ENCODE measurements around the gene PACS1. TPM values are rescaled to one million over a fixed set of nuclear protein-coding genes. Genes with fewer than 3 reads are reported as not detected.

PACS1 gene
- polyA plus RNA-seq, 1 of the 3 experiments (the other 2 are of a cell fraction), result 37.3 TPM

DNA sequence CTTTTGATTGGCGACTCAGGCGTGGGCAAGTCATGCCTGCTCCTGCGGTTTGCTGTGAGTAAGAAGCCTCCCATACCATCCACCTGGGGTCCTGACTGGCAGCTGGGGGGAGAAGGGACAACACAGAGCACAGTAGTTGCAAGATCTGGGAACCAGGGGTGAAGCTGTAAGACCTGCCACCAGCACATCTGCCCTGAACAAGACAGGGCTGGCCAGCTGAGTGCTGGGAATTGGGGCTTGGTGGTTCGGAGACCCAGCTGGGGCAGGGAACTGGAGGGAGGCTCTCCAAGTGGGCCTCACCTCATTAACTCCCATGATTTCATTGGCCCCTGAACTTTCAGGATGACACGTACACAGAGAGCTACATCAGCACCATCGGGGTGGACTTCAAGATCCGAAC lies 201.7 kb downstream of the PACS1 start:
- Histone ChIP-seq H3K27ac (ENCODE audit: low read depth in 2 of 2, low read length in 1 of 2) (no peak overlapping the region), H2AFZ (ENCODE audit: low read depth) (no peak overlapping the region), H3K36me3 (replicated peaks in 1 of 2; ENCODE audit: control insufficient read depth in 1 of 2, insufficient read depth in 2 of 2, low read length in 1 of 2) (peaks cover 26 to 45% of the 10 kb centered on the region in 2 experiments), H3K9me2 (no peaks in the 10 kb centered on the region), H4K20me1 (ENCODE audit: insufficient read depth) (no peaks in the 10 kb centered on the region; the same call in 1 of the 2 replicates), H3K9ac (no peak overlapping the region), H3K79me2 (ENCODE audit: insufficient read depth) (peaks cover 34% of the 10 kb centered on the region), H3K4me3 (ENCODE audit: low read depth in 2 of 2, low read length in 1 of 2) (no peak overlapping the region), H3K27me3 (ENCODE audit: insufficient read depth) (no peaks in the 10 kb centered on the region), H3K4me1 (ENCODE audit: control insufficient read depth in 1 of 2, insufficient read depth in 2 of 2, low read depth in 1 of 2, low read length in 1 of 2) (peaks cover 8 to 11% of the 10 kb centered on the region in 2 experiments; a peak in 2 of 4 replicates), H3F3A (replicated peaks; ENCODE audit: insufficient read depth) (peaks cover 20% of the 10 kb centered on the region), H3K9me3 (no peaks in the 10 kb centered on the region), H3K4me2 (no peak overlapping the region)
- TF ChIP-seq SIN3A (IDR thresholded peaks at IDR 0.05; ENCODE audit: borderline replicate concordance, low read depth, low read length) (no peak), EZH2phosphoT487 (IDR thresholded peaks at IDR 0.05; ENCODE audit: borderline replicate concordance, low read depth) (no peak), ELF1 (IDR thresholded peaks at IDR 0.05) (no peak), CTCF (IDR thresholded peaks at IDR 0.05) (no peak), EP300 (IDR thresholded peaks at IDR 0.05; ENCODE audit: borderline replicate concordance in 1 of 2, low read depth in 1 of 2, low read length in 1 of 2) (no peak), RFX5 (IDR thresholded peaks at IDR 0.05; ENCODE audit: low read length) (no peak), CHD2 (IDR thresholded peaks at IDR 0.05; ENCODE audit: low read length, partially characterized antibody) (no peak), GABPA (IDR thresholded peaks at IDR 0.05; ENCODE audit: low read depth) (no peak), FOXM1 (IDR thresholded peaks at IDR 0.05; ENCODE audit: low read depth) (no peak), NRF1 (IDR thresholded peaks at IDR 0.05; ENCODE audit: low read depth, low read length) (no peak), USF1 (IDR thresholded peaks at IDR 0.05; ENCODE audit: borderline replicate concordance, low read depth) (no peak), TCF12 (IDR thresholded peaks at IDR 0.05) (no peak), YY1 (IDR thresholded peaks at IDR 0.05; ENCODE audit: low read depth) (no peak), PBX3 (IDR thresholded peaks at IDR 0.05) (no peak), RAD21 (IDR thresholded peaks at IDR 0.05; ENCODE audit: low read length) (no peak), FOSL2 (IDR thresholded peaks at IDR 0.05; ENCODE audit: borderline replicate concordance, low read depth) (no peak), IRF3 (IDR thresholded peaks at IDR 0.05; ENCODE audit: low read depth, low read length) (no peak)
- TF ChIP-seq, protein P1, sequence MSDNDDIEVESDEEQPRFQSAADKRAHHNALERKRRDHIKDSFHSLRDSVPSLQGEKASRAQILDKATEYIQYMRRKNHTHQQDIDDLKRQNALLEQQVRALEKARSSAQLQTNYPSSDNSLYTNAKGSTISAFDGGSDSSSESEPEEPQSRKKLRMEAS (IDR thresholded peaks at IDR 0.05; ENCODE audit: low read depth), result no peak
- TF ChIP-seq, protein P2, sequence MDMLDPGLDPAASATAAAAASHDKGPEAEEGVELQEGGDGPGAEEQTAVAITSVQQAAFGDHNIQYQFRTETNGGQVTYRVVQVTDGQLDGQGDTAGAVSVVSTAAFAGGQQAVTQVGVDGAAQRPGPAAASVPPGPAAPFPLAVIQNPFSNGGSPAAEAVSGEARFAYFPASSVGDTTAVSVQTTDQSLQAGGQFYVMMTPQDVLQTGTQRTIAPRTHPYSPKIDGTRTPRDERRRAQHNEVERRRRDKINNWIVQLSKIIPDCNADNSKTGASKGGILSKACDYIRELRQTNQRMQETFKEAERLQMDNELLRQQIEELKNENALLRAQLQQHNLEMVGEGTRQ (IDR thresholded peaks at IDR 0.05; ENCODE audit: borderline replicate concordance, low read depth, low read length), result no peak
- TF ChIP-seq, protein P3, sequence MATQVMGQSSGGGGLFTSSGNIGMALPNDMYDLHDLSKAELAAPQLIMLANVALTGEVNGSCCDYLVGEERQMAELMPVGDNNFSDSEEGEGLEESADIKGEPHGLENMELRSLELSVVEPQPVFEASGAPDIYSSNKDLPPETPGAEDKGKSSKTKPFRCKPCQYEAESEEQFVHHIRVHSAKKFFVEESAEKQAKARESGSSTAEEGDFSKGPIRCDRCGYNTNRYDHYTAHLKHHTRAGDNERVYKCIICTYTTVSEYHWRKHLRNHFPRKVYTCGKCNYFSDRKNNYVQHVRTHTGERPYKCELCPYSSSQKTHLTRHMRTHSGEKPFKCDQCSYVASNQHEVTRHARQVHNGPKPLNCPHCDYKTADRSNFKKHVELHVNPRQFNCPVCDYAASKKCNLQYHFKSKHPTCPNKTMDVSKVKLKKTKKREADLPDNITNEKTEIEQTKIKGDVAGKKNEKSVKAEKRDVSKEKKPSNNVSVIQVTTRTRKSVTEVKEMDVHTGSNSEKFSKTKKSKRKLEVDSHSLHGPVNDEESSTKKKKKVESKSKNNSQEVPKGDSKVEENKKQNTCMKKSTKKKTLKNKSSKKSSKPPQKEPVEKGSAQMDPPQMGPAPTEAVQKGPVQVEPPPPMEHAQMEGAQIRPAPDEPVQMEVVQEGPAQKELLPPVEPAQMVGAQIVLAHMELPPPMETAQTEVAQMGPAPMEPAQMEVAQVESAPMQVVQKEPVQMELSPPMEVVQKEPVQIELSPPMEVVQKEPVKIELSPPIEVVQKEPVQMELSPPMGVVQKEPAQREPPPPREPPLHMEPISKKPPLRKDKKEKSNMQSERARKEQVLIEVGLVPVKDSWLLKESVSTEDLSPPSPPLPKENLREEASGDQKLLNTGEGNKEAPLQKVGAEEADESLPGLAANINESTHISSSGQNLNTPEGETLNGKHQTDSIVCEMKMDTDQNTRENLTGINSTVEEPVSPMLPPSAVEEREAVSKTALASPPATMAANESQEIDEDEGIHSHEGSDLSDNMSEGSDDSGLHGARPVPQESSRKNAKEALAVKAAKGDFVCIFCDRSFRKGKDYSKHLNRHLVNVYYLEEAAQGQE (IDR thresholded peaks at IDR 0.05; ENCODE audit: low read depth, low read length), result no peak
- WGBS (ENCODE audit: low lambda C conversion rate), result 91% methylated on average over 6 of the region's 7 CpGs
- CTCF ChIA-PET, result interaction anchor here (1.0 to 9.4 kb wide), 3 partner anchors 9 to 92 kb away, joined by 3 to 111 read pairs (median 5); partner anchors contain the start of gene CNIH2
- POLR2A ChIA-PET, result no interaction called here
- DNase-seq, result no peak

Data from SK-N-SH (cell line).